ENCODE results near the gene DCP2.

The DCP2 gene

DNA sequence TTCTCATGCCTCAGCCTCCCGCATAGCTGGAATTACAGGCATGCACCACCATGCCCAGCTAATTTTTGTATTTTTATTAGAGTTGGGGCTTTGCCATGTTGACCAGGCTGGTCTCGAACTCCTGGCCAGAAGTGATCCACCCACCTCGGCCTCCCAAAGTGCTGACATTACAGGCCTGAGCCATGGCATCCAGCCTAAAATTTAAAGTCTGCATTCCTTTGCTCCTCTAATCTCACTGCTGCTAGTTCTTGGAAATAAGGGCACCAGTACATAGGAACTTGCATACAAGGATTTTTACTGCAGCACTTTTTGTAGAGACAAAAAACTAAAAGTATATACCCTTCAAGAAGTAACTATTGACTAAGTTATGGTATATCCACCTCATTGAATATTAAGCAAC lies 20.0 kb upstream of the DCP2 start:
- TF ChIP-seq REST (IDR thresholded peaks at IDR 0.05; ENCODE audit: low read depth): no peak

DNA sequence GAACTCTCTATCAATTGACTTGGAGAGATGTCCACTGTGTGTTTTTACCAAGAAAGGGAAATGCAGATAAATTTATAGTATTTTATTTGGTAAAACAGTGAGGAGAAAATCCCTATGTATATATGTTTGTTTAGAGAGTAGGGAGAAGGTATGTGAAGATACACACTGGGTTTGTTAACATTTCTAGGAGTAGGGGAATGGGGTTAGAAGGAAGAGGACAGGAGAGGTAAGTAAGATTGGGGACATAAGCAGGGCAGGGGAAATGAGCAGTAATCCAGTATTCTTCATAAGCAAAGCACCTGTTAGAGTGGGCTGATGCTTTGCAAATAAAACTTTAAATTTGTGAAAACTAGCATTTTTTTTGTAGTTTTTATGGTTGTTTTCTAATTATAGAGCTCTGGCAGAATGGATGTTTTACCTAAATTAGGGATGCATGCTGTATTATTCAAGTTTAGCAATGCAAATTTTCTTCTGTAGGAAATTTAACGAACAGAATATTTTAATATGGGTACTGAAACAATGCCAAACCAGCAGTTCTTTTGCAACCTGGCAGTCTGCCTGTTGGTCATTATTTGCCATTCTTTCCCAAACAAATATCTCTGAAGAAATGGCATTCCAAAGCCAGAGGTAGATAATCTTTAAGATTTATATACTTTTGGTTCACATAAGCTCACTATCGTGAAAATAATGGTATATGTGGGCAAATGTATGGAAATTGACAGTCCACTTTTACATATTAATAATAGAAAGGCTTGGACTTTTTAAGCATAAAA lies 19.4 kb upstream of the DCP2 start:
- TF ChIP-seq CREB1 (IDR thresholded peaks at IDR 0.05; ENCODE audit: low read depth) (no peak), ZBTB7A (IDR thresholded peaks at IDR 0.05; ENCODE audit: low read depth) (no peak), REST (IDR thresholded peaks at IDR 0.05; ENCODE audit: low read depth) (no peak), TEAD4 (IDR thresholded peaks at IDR 0.05) (no peak), TAF1 (IDR thresholded peaks at IDR 0.05; ENCODE audit: low read depth) (no peak), EP300 (IDR thresholded peaks at IDR 0.05; ENCODE audit: borderline replicate concordance) (no peak), TCF12 (IDR thresholded peaks at IDR 0.05; ENCODE audit: low read depth) (no peak), YY1 (IDR thresholded peaks at IDR 0.05; ENCODE audit: low read depth) (no peak), CEBPB (IDR thresholded peaks at IDR 0.05) (no peak), EGR1 (IDR thresholded peaks at IDR 0.05) (no peak), MAX (IDR thresholded peaks at IDR 0.05) (no peak), NFIC (IDR thresholded peaks at IDR 0.05) (no peak), FOXM1 (IDR thresholded peaks at IDR 0.05; ENCODE audit: borderline replicate concordance, low read depth) (no peak), RAD21 (IDR thresholded peaks at IDR 0.05; ENCODE audit: low read depth) (no peak)
- TF ChIP-seq, protein P1, sequence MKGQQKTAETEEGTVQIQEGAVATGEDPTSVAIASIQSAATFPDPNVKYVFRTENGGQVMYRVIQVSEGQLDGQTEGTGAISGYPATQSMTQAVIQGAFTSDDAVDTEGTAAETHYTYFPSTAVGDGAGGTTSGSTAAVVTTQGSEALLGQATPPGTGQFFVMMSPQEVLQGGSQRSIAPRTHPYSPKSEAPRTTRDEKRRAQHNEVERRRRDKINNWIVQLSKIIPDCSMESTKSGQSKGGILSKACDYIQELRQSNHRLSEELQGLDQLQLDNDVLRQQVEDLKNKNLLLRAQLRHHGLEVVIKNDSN (IDR thresholded peaks at IDR 0.05): no peak

GRCh38 chr5:112958093-112959088 lies 18.2 kb upstream of the DCP2 start:
- TF ChIP-seq CREB1 (IDR thresholded peaks at IDR 0.05; ENCODE audit: low read depth): no peak
- TF ChIP-seq, protein P1 (IDR thresholded peaks at IDR 0.05): no peak
- TF ChIP-seq TEAD4 (IDR thresholded peaks at IDR 0.05): no peak
- no peak for TF ChIP-seq RAD21 (IDR thresholded peaks at IDR 0.05; ENCODE audit: low read depth)
- TF ChIP-seq TCF12 (IDR thresholded peaks at IDR 0.05; ENCODE audit: low read depth): no peak
- no peak for TF ChIP-seq REST (IDR thresholded peaks at IDR 0.05; ENCODE audit: low read depth)
- no peak for TF ChIP-seq MAX (IDR thresholded peaks at IDR 0.05)
- no peak for TF ChIP-seq ZBTB7A (IDR thresholded peaks at IDR 0.05; ENCODE audit: low read depth)
- TF ChIP-seq YY1 (IDR thresholded peaks at IDR 0.05; ENCODE audit: low read depth): no peak

- TF ChIP-seq MAX (IDR thresholded peaks at IDR 0.05): no peak
- no peak for TF ChIP-seq FOXM1 (IDR thresholded peaks at IDR 0.05; ENCODE audit: borderline replicate concordance, low read depth)
- TF ChIP-seq TAF1 (IDR thresholded peaks at IDR 0.05; ENCODE audit: low read depth): no peak
- no peak for TF ChIP-seq TEAD4 (IDR thresholded peaks at IDR 0.05)
- TF ChIP-seq YY1 (IDR thresholded peaks at IDR 0.05; ENCODE audit: low read depth): no peak
- no peak for TF ChIP-seq EP300 (IDR thresholded peaks at IDR 0.05; ENCODE audit: borderline replicate concordance)
- no peak for TF ChIP-seq EGR1 (IDR thresholded peaks at IDR 0.05)
- TF ChIP-seq NFIC (IDR thresholded peaks at IDR 0.05): no peak
- no peak for TF ChIP-seq RAD21 (IDR thresholded peaks at IDR 0.05; ENCODE audit: low read depth)
- no peak for TF ChIP-seq ZBTB7A (IDR thresholded peaks at IDR 0.05; ENCODE audit: low read depth)
- TF ChIP-seq CEBPB (IDR thresholded peaks at IDR 0.05): no peak
- no peak for TF ChIP-seq CREB1 (IDR thresholded peaks at IDR 0.05; ENCODE audit: low read depth)
- no peak for TF ChIP-seq TCF12 (IDR thresholded peaks at IDR 0.05; ENCODE audit: low read depth)
- TF ChIP-seq, protein P1 (IDR thresholded peaks at IDR 0.05): no peak
These were observed 16.3 kb upstream of the DCP2 start for GRCh38 chr5:112960315-112960714.

All from Ishikawa (cell line).